OCI-LY1 (cell line): ENCODE results near the gene IGLL5.
A peak's percentile ranks its signal among the peaks of the same experiment; 100 is the strongest.

ENCODE experiments used
- H2AFZ ChIP-seq: fragments of 200-600 bp; sonication (generic), shearing (Covaris generic); 2 replicates; pipeline ENCODE4 v1.6.0; 2014; ENCODE audit warnings: antibody characterized with exemption, mild to moderate bottlenecking, low read length
- H3F3A ChIP-seq: fragments of 200-600 bp; sonication (generic), shearing (Covaris generic); 2 replicates; pipeline ENCODE4 v1.6.0; 2014; ENCODE audit warnings: mild to moderate bottlenecking, antibody characterized with exemption, low read length, moderate library complexity; ENCODE audit not compliant: insufficient read depth
- H3K27ac ChIP-seq: fragments of 200-600 bp; sonication (generic); 2 replicates; pipeline ENCODE4 v1.5.1; 2014; ENCODE audit warnings: low read length, mixed run types, mild to moderate bottlenecking, low read depth; ENCODE audit not compliant: poor library complexity, severe bottlenecking
- H3K27me3 ChIP-seq: fragments of 200-600 bp; sonication (generic); 2 replicates; pipeline ENCODE4 v1.6.0; 2014; ENCODE audit warnings: antibody characterized with exemption, mild to moderate bottlenecking, low read length, moderate library complexity; ENCODE audit not compliant: insufficient read depth
- H3K36me3 ChIP-seq: fragments of 200-600 bp; sonication (generic); 2 replicates; pipeline ENCODE4 v1.6.1; 2014; ENCODE audit warnings: mild to moderate bottlenecking, antibody characterized with exemption, low read length, moderate library complexity, mixed read lengths; ENCODE audit not compliant: insufficient read depth
- H3K4me1 ChIP-seq: fragments of 200-600 bp; sonication (generic); 2 replicates; pipeline ENCODE4 v1.5.1; 2014; ENCODE audit warnings: mild to moderate bottlenecking, low read length, moderate library complexity; ENCODE audit not compliant: insufficient read depth, severe bottlenecking
- H3K4me2 ChIP-seq: fragments of 200-600 bp; sonication (generic), shearing (Covaris generic); 2 replicates; pipeline ENCODE4 v1.6.1; 2014; ENCODE audit warnings: low read length
- H3K4me3 ChIP-seq: fragments of 200-600 bp; sonication (generic); 2 replicates; pipeline ENCODE4 v1.5.1; 2014; ENCODE audit warnings: low read length, low read depth, mild to moderate bottlenecking, mixed read lengths; ENCODE audit not compliant: poor library complexity, severe bottlenecking
- H3K79me2 ChIP-seq: fragments of 200-600 bp; shearing (Covaris generic); 2 replicates; pipeline ENCODE4 v1.6.1; 2016; ENCODE audit warnings: mixed run types, low read length, mixed read lengths; ENCODE audit not compliant: insufficient read depth
- H3K9ac ChIP-seq: fragments of 200-600 bp; sonication (generic), shearing (Covaris generic); 2 replicates; pipeline ENCODE4 v1.6.1; 2014; ENCODE audit warnings: mild to moderate bottlenecking, low read length, mixed read lengths
- H3K9me2 ChIP-seq: fragments of 200-600 bp; sonication (generic), shearing (Covaris generic); 2 replicates; pipeline ENCODE4 v1.6.1; 2014; ENCODE audit warnings: low read depth, mild to moderate bottlenecking, low read length, mixed read lengths
- H3K9me3 ChIP-seq: fragments of 200-600 bp; shearing (Covaris generic); 2 replicates; pipeline ENCODE4 v1.6.1; 2014; ENCODE audit warnings: low read length, mixed read lengths
- H4K20me1 ChIP-seq: fragments of 200-600 bp; sonication (generic), shearing (Covaris generic); 2 replicates; pipeline ENCODE4 v1.6.0; 2016; ENCODE audit warnings: mild to moderate bottlenecking, low read length; ENCODE audit not compliant: insufficient read depth
- EZH2 ChIP-seq: fragments of 200-600 bp; sonication (generic), shearing (Covaris generic); IDR thresholded peaks from 2 replicates; pipeline ENCODE4 v1.8.0; 2017; ENCODE audit warnings: borderline replicate concordance, mixed run types, mild to moderate bottlenecking, antibody characterized with exemption, low read length, moderate library complexity, mixed read lengths
- TF ChIP-seq, protein P1 (sequence below): fragments of 200-600 bp; sonication (generic), shearing (Covaris generic); IDR thresholded peaks from 2 replicates; pipeline ENCODE4 v1.5.1; 2017; ENCODE audit warnings: mild to moderate bottlenecking, antibody characterized with exemption, low read length, moderate library complexity, mixed read lengths

The IGLL5 gene

GRCh38 chr22:22928666-22929380 lies 41.2 kb downstream of the IGLL5 start:
- no peaks in the 10 kb centered on the region for H3K27me3 ChIP-seq
- peak overlapping the region; percentile 99 for H3K27ac ChIP-seq
- no peaks in the 10 kb centered on the region for H3K36me3 ChIP-seq
- H4K20me1 ChIP-seq: no peaks in the 10 kb centered on the region
- H3F3A ChIP-seq: peaks cover 12% of the 10 kb centered on the region; the same call in 1 of the 2 replicates
- H3K4me1 ChIP-seq: peaks cover 99% of the 10 kb centered on the region
- H3K9me3 ChIP-seq: no peaks in the 10 kb centered on the region
- H3K4me2 ChIP-seq: peak overlapping the region; percentile 52
- H3K79me2 ChIP-seq: no peaks in the 10 kb centered on the region
- H3K9ac ChIP-seq: peak overlapping the region; percentile 83
- H3K4me3 ChIP-seq: peak overlapping the region; percentile 13
- H3K9me2 ChIP-seq: no peaks in the 10 kb centered on the region
- TF ChIP-seq, protein P1, sequence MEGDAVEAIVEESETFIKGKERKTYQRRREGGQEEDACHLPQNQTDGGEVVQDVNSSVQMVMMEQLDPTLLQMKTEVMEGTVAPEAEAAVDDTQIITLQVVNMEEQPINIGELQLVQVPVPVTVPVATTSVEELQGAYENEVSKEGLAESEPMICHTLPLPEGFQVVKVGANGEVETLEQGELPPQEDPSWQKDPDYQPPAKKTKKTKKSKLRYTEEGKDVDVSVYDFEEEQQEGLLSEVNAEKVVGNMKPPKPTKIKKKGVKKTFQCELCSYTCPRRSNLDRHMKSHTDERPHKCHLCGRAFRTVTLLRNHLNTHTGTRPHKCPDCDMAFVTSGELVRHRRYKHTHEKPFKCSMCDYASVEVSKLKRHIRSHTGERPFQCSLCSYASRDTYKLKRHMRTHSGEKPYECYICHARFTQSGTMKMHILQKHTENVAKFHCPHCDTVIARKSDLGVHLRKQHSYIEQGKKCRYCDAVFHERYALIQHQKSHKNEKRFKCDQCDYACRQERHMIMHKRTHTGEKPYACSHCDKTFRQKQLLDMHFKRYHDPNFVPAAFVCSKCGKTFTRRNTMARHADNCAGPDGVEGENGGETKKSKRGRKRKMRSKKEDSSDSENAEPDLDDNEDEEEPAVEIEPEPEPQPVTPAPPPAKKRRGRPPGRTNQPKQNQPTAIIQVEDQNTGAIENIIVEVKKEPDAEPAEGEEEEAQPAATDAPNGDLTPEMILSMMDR: no peak
- no peak for TF ChIP-seq EZH2
- H2AFZ ChIP-seq: no peak overlapping the region

- H3K79me2 ChIP-seq: no peaks in the 10 kb centered on the region
- no peaks in the 10 kb centered on the region for H3K9me2 ChIP-seq
- H3K9ac ChIP-seq: peak overlapping the region; percentile 83
- H3F3A ChIP-seq: peaks cover 12% of the 10 kb centered on the region; the same call in 1 of the 2 replicates
- peaks cover 99% of the 10 kb centered on the region for H3K4me1 ChIP-seq
- H3K36me3 ChIP-seq: no peaks in the 10 kb centered on the region
- peak overlapping the region; percentile 52 for H3K4me2 ChIP-seq
- no peak overlapping the region for H3K4me3 ChIP-seq
- H3K9me3 ChIP-seq: no peaks in the 10 kb centered on the region
- no peak overlapping the region for H2AFZ ChIP-seq
- no peaks in the 10 kb centered on the region for H4K20me1 ChIP-seq
- H3K27me3 ChIP-seq: no peaks in the 10 kb centered on the region
- TF ChIP-seq, protein P1: no peak
- peak overlapping the region; percentile 99 for H3K27ac ChIP-seq
Observed at GRCh38 chr22:22929381-22930221, 42.0 kb downstream of the IGLL5 start.

GRCh38 chr22:22930222-22930497 lies 42.5 kb downstream of the IGLL5 start:
- H3K4me2 ChIP-seq: peak overlapping the region; percentile 52; the same call in 1 of the 2 replicates

More at GRCh38 chr22:22930222-22930497, 42.5 kb downstream of the IGLL5 start:
- Histone ChIP-seq H3K9me3 (no peaks in the 10 kb centered on the region), H3K27ac (peak overlapping the region; percentile 99), H3K27me3 (no peaks in the 10 kb centered on the region), H2AFZ (no peak overlapping the region), H3K9me2 (no peaks in the 10 kb centered on the region), H3K4me3 (no peak overlapping the region), H3K4me1 (peaks cover 99% of the 10 kb centered on the region), H3K36me3 (no peaks in the 10 kb centered on the region), H3F3A (peaks cover 12% of the 10 kb centered on the region; the same call in 1 of the 2 replicates), H3K79me2 (no peaks in the 10 kb centered on the region), H4K20me1 (no peaks in the 10 kb centered on the region), H3K9ac (peak overlapping the region; percentile 83)
- TF ChIP-seq EZH2: no peak
- TF ChIP-seq, protein P1: no peak
